NCI-H1436 (cell line): ENCODE measurements around the gene HIGD1A.

Experiments
- DNase-seq: peaks from one replicate; lab custom pipeline; 2025; lab: John Stamatoyannopoulos, UW

Gene HIGD1A

DNA sequence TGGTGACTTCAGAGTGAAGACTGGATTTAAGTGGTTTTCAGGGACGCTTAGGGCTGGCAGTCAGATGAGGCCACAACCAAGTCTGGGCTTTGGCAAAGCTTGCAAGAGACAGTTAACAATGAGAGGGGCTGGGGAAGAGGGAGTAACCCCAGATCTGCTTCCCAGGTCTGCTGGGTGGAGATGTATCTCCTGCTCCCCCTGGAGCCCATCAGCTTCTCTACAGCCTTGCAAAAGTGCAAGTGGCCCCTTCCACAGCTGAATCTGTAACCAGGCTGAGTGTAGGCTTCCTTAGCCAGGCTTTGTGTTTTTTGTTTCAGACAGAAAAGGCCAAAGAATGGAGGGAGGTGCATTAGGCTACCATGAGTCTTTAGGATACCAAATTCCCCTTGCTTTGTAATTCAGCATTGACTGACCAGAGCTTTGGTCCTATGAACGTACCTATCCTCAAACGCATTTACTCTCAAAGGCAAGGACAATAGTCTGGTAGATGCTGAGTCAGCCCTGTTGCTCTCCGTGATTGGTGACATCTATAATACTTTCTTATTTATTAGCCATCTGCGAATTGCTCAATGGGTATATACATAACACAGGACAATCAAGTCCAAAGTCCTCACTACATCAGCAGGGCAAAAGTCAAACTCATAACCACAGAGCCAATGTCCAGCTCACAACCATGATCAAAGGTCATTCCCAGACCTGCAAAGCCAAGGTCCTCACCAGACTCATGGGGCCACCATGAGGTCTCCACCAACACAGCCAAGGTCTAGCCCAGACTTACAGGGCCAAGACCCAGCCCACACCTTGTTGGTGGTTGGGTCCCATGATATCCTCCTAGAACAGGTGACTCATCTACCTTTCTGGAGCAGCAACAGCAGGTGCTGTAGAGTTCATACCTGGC lies 48.4 kb downstream of the HIGD1A start:
- no peak for DNase-seq

DNA sequence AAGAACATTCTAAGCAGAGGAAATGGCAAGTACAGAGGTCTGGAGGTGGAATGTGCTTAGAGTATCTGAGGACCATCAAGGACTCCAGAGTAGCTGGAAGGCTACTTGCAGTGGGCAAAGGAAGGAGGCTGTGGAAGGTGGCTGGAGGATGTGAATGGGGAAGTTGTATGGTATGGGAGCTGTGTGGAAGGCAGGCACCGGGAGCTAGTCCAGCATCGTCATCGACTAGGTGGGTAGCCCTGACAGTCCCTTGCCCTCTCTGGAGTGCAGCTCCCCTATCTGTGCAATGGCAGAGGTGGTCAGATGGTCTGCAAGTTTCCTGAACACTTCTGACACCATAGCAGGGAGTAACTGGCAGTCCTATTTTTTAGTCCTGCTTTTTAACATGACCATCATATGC lies 50.5 kb downstream of the HIGD1A start:
- no peak for DNase-seq

DNA sequence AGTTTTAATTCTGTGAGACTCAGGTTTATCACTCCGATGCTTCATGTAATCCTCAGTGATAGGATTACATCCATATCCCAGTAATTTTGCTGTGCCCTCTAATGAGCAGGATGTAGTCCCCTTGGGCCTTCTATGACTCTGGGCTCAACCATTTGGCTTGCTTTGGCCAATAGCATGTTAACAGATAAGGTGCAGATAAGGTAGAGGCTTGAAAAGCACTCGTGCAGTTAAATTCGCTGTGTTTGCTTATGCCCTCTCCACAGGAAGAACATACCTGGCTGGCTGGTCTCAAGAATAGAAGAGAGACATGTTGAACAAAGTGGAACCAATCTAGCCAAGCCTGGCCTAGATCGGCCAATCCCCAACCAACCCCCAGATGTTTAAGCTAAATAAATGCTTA lies 51.3 kb downstream of the HIGD1A start:
- DNase-seq, result no peak

DNA sequence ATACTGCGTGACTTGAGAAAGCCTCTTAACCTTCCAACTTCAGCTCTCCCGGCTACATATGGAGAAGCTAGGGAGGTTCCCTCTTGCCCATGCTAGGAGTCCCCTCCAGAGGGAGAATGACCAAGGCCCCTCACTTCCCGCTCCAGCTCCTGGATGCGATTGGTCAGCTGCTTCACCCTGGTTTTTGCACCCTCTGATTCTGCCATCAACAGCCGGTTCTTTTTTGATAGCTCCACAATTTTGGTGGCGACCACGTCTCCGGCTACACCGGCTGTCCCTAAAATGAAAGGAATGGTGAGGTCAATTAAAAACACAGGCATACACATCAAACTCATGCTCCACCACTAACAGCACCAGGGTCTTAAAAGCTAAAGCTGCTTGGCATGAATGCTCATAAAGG lies 51.8 kb downstream of the HIGD1A start:
- no peak for DNase-seq

DNA sequence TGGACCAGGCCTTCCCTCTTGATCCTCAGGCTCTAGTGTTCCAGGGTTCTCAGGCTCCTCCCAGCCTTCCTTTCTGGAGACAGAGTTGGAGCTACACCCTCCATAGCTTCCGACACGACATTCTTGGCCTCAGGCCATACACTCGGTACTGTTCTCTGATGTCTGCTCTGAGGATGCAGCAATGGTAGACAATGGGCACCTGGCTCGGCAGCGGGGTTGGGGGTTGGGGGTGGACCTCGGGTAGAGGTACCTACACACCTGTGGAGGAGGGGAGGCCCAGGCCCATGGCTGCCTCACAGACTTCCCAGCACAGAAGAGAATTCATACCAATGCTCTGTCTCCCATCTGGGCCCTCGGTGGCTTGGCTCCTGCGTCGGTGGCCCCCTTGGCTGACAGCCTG lies 52.7 kb downstream of the HIGD1A start:
- no peak for DNase-seq

DNA sequence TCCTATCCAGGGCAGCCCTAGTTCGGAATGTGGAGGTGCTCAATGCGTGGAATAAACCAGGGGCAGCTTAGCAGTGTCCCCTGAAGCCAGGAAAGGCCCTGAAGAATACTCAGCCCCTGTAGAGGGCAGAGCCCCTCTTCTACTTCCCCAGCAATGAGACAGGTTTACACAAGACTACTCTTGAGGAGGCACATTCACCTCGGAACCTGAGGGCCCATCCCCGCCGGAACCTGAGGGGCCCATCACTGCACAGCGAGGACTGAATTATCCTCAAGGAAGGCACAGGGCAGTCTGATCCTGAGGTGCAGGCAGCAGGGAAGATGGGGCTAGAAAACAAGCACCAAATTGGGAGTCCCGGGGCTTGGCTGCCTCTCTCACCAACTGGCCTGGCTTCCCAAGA lies 53.5 kb downstream of the HIGD1A start:
- DNase-seq, result no peak

DNA sequence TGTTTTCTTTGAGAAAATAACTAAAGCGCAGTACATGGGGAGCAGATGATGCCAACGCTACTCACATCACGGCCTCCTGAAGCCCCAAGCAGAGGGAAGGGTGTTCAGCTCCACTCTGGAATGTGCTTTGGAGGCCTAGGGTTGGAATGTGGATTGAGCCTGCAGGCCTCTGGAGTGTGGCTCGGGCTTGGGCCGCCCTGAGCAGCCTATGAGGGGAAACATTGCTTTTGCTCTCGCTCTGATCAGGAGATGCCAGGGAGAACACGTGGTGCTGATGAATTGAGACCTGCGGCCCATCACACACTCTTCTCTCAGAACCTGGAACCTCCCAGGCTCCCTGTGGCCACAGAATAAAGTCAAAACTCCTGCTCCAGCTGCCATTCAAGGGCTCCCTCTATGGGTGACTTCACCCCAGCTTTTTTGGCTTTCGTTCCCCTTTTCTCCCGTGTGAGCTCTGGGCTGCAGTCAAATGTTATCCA lies 54.5 kb downstream of the HIGD1A start:
- DNase-seq, result no peak

DNA sequence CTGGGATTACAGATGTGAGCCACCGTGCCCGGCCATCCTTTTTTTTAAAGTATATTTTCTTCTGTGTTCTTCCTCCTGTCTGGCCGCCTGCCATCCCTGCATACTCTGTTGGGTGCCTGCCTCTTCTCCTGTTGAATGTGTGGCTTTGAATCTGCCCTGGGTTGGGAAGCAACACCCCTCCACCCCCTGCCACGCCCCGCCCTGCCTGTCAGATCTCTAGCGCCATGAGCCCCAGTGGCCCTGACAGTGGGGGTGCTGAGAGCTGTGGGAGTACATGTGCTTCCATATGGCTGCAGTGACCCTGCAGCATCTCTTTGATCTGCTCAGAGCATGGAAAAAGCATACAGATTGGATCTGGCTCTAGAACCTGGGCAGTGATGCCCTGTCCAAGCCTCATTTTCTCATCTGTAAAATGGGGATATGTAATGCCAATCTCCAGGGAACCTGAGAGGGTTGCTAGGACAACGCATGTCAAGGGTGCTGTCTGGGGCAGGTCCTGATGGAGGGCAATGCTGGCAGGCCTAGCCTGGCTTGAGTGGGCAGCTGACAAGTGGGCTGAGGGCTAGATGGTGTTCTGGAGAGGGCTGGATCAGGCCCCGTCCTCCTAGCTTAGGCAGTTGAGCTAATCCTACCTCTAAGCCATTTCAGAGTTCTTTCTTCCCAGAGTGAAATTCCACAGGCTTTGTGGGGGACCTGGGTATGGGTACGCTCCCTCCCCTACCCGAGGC lies 55.1 kb downstream of the HIGD1A start:
- no peak for DNase-seq

DNA sequence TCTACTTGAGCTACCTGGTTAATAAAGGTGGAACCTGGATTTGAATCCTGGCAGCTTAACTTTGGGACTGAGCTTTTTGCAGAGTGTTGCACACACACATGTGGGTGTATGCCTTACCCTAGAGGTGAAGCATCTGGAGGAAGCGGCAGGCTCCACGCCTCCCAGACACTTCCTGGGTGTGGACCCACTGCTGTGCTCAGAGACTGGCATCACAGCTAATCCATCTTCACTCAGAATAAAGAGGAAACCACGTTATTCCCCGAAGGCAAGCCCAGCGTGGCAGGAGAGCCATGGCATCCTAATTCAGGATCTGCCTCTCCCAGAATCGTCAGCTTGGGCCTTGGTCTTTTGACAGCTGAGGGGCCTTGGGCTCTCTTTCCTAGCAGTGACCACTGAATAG lies 56.7 kb downstream of the HIGD1A start:
- no peak for DNase-seq

DNA sequence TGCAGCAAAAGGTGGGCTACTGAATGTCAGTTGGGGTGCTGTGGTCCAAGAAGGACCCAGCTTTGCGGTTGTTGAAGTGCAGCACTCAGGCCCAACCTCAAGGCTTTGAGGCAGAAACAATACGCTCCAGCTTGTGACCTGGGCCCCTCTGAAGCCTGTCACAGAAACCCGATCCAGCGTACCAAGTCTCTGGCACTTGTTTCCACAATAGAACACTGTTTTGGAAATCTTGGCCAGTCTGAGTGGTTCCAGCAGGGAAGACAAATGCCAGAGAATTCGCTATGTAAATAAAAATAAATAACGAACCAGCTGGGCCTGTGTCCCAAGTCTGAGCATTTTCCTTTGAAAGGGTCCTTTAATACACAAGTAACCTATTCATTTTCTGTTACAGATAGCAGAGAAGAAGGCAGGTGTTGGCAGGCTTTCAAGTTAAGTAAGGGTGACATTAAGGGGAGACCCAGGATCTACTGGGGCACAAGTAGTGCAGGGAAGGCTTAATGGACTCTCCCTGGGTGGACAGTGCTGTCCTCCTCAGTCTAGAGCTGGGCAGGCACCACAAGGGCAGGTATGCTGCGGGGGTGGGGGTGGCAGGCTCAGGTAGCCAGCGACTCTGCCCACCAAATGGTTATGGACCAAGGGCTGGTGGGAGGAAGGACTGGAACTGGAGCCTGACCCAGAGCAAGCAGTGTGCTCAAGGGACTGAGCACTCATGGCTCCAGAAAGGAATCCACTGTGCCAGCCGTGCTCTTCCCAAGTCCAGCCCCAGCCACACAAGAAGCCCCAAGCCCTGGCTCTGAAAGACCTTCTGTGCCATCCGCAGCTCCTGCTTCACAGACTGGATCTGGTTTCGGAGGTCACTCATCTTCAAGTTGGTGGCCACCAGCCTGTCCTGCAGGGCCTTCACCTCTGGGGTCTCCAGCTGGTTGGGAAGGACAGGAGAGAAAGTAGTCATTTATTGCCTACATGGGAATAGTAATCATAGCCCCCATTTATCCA lies 57.5 kb downstream of the HIGD1A start:
- no peak for DNase-seq

DNA sequence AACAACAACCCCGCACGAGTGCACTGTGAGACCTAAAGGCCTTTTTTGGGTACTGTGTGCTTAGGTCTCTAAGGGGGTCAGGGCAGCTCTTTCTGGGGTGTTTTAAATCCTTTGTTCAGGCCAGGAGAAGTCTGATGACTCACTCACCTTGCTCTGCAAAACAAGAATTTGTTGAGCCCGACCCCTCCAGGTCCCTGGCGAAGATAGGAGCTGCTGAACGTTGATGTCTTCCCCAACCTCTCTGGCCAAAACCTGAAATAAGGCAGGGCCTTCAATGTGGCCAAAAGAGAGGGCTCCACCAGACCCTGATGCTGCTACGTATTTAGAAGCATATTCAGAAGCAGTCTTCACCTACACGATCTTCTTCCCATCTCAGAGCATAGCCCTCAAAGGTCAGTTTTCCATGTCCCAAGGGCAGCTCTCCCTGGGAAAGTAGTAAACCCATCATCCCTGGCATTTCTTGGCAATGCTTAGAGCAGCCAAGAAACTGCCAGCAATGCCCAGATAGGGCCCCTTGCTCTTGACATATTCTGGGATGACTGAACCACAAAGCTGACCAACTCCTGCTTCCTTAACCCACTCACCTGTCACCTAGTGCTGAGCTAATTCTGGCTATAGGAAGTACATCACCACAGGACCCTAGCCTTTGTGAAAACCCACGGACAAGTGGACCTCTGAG lies 58.4 kb downstream of the HIGD1A start:
- no peak for DNase-seq

DNA sequence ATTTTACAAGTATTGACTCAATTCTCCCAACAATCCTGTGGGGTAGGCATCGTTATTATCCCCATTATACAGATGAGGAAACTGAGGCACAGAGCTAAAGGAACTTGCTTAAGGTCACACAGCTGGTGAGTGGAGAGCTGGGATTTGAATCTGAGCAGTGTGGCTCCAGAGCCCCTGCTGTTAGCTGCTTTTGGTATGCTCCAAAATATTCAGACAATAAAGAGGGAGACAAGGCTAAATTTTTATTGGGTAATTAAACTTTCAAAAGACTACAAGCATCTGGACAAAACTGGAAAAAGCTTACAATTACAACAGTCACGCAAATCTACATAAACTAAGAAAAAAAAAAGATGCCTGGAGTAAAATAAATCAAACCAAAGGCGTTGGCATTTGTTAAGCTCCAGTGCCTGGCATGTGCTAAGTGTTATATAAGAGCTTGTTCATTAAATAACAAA lies 59.0 kb downstream of the HIGD1A start:
- DNase-seq, result no peak

DNA sequence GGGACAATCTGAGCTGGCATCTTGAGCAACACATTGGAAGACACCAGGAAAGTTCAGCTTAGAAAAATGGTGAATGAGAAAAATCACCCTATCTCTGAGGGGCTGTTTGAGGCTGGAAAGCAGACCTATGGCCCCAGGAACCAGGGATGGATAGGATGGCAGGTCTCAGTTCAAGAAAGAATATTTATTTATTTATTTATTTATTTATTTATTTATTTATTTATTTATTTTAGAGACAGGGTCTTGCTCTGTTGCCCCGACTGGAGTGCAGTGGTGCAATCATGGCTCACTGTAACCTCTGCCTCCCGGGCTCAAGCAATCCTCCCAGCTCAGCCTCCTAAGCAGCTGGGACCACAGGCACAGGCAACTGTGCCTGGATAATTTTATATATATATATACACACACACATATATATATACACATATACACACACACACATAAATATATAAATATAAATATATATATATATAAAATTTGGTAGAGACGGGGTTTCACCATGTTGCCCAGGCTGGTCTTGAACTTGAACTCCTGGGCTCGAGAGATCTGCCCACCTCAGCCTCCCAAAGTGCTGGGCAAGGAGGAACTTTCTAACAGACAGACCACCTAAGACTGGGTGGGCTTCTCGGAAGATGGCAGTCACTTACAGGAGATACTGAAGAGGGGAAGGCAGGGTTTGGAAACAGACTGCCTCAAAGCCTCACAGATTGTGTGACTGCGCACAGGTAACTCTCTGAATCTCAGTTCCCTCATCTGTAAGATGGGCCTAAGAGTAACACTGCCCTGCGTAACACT lies 60.9 kb downstream of the HIGD1A start:
- no peak for DNase-seq

DNA sequence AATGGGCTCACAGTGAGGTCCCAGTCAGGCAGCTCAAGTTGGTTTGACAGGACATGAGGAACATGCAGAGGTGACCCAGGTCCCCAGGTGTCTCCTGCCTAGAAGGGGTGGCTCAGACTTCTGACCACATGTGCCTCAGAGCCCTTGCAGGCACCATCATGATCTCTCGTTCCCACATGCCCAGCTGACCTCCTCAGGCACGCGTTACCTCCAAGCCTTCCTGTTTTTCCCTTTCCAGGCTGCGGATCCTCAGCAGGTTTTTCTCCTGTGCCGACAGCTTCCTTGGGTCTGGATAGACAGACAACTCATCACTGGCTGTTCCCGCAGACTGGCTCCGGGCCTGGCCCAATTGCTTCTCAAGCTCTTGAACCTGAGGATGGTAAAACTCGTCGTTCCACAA lies 61.6 kb downstream of the HIGD1A start:
- DNase-seq, result no peak

DNA sequence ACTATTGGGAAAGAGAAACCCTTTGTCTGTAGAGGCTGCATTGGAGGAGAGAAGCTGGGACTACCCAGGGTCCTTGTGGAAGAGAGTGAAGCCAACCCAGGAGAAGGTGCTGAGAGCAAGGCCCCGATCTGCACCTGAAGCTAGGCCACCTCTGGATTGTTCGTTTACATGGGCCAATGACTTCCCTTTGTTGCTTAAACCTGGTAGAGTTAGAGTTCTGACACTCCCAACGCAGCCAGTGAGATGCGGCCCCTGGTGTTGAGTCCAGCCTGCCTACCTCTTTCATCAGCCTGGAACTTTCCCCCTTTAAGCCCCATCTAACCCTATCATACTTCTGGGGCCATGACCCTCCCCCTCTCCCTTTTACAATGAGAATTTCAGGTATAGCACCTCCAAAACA lies 62.0 kb downstream of the HIGD1A start:
- no peak for DNase-seq

DNA sequence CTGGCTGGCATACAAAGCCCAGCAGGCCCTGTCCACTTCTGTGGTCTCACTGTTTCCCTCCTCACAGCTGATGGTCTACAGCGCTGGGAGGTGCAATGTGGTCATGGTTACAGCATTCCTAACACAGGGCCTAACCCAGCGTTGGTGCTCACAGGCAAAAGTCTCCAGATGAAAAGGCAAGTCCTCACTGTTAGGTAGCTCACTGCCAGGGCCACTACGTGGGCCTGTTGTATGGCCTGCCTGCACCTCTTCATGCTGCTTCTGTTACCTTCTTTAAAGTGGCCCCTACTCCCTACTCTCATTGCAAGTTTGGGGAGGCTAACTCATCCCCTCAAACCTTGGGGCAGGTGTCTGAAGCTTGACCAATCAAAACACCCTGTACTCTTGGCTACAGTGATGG lies 62.5 kb downstream of the HIGD1A start:
- DNase-seq, result no peak

DNA sequence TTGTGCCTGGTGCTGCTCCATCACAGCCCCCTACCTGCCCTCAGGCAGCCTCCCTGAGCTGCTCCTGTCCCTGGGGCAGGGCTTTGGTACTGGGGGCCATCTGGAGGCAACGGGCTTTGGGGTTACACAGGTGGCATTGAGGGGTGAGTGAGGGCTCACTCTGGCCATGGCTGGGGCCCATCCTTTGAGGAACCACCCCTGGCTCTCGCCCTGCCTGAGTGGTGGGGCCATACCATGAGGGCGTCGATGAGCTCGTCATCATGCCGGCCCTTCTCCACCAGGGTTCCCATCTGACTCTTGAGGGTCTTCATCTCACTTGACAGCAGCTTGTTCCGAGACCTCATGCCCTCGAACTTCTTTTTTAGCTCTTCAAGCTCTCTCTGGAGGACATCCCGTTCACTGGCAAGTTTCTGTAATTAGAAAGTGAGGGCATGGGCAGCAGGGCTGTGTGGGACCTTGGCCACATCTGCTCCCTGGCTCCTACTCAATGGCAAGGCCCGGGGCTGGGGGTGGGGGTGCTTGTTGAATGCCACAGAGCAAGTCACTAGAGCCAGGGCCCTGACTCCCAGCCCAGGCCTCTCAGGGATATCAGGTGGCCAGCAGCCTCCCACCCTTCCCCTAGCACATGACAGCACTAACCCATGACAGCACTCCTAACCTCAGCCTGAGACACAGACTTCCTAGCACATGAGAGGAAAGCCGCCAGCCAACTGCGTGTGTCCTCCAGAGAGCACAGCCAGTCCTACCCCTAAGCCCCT lies 64.7 kb downstream of the HIGD1A start:
- no peak for DNase-seq

DNA sequence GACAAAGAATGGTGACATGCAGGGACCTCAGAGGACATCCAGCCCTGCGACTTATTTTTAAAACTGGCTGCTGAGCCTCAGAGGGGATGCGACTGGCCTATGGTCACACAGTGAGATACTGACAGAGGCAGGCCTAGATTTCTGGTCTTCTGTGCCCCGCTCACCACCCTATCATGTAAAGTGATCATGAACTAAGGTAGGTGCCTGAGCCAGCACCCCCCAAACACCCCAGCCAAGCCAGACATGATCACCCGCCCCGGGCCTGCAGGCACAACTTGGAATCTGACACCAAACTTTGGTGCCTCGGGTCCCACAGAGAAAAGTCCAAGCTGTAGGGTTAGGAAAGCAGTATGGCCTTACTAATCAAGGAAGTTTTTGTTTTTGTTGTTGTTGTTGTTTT lies 67.8 kb downstream of the HIGD1A start:
- no peak for DNase-seq

DNA sequence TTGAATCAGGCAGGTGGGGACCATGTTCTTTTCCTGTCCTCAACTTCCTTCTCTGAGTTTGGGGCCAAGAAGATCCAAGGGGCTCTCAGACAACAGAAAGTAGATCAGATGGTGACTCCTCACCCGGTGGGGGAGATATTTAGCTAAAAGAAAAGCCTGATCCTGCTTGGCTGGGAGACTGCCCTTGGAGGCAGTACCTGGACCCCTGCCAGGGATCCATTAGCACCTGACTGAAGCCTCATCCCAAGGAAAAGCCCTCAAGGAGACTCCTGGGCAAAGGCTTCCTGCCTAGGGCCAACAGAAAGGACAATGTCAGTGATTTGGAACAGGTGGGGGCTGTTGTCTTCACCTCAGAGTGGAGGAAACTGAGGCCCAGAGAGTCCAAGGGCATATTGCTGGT lies 68.2 kb downstream of the HIGD1A start:
- no peak for DNase-seq

DNA sequence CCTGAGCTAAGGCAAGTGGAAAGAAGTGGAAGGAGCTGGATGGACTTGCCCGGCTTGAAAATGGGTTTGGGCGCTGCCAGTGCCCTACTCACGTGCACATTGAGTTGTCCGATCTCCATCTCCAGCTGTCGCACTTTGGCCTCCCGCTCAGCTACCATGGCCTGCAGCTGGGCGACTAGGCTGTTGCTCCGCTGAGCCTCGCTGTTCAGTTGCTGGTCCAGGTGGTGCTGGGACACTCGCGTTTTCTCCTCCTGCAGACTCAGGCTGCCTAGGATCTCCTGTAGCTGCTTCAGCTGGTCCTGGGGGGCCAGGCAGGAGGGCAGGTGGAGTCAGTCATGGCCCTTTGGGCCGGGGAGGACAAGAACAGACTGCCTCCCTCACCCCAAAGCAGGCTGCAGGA lies 68.7 kb downstream of the HIGD1A start:
- DNase-seq, result no peak
